Measurements from ENCODE around the gene TUBGCP6. TPM values are rescaled to one million over a fixed set of nuclear protein-coding genes. Genes with fewer than 3 reads are reported as not detected.

Gene TUBGCP6
- total RNA-seq, 1 donor from 2014 or later, result 58.1 TPM

GRCh38 chr22:50176850-50177536, 67.8 kb downstream of the TUBGCP6 start:
- intact Hi-C loops (cut with DNase I), result no loop called here
- H3K4me3 ChIP-seq, result no peak overlapping the region
- no peaks in the 10 kb centered on the region for H3K27me3 ChIP-seq
- DNase-seq (ENCODE audit: low spot score in 2 of 2), result no peak
- no peaks in the 10 kb centered on the region for H3K4me1 ChIP-seq
- H3K9me3 ChIP-seq, result no peaks in the 10 kb centered on the region
- TF ChIP-seq CTCF (IDR thresholded peaks at IDR 0.05), result no peak
- no peaks in the 10 kb centered on the region for H3K36me3 ChIP-seq
- no peak overlapping the region for H3K27ac ChIP-seq

- no peaks in the 10 kb centered on the region for H3K9me3 ChIP-seq
- no peaks in the 10 kb centered on the region for H3K4me1 ChIP-seq
- intact Hi-C loops (cut with DNase I), result no loop called here
- no peak for DNase-seq (ENCODE audit: low spot score in 2 of 2)
- no peaks in the 10 kb centered on the region for H3K36me3 ChIP-seq
- TF ChIP-seq CTCF (IDR thresholded peaks at IDR 0.05), result no peak
- H3K4me3 ChIP-seq, result no peak overlapping the region
- H3K27me3 ChIP-seq, result no peaks in the 10 kb centered on the region
- H3K27ac ChIP-seq, result no peak overlapping the region
Measured at GRCh38 chr22:50175921-50176849, 68.6 kb downstream of the TUBGCP6 start.

DNA sequence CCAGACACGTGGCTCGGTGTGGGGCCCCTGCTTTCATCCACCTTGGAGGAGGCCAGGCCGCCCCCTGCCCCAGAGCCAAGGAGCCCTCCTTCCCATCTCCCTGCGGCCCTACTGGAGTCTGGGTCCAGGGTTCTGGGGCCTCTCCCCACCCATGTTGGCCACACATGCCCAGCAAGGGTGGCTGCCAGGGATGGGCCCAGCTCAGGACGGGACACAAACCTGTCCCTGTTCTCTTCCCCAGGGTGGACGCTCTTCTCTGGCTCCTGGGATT, 69.7 kb downstream of the TUBGCP6 start:
- no peak for DNase-seq (ENCODE audit: low spot score in 2 of 2)
- H3K36me3 ChIP-seq, result no peaks in the 10 kb centered on the region
- TF ChIP-seq CTCF (IDR thresholded peaks at IDR 0.05), result no peak
- no peaks in the 10 kb centered on the region for H3K27me3 ChIP-seq
- H3K4me1 ChIP-seq, result no peaks in the 10 kb centered on the region
- no peaks in the 10 kb centered on the region for H3K9me3 ChIP-seq
- no peak overlapping the region for H3K27ac ChIP-seq
- intact Hi-C loops (cut with DNase I), result no loop called here
- H3K4me3 ChIP-seq, result no peak overlapping the region

DNA sequence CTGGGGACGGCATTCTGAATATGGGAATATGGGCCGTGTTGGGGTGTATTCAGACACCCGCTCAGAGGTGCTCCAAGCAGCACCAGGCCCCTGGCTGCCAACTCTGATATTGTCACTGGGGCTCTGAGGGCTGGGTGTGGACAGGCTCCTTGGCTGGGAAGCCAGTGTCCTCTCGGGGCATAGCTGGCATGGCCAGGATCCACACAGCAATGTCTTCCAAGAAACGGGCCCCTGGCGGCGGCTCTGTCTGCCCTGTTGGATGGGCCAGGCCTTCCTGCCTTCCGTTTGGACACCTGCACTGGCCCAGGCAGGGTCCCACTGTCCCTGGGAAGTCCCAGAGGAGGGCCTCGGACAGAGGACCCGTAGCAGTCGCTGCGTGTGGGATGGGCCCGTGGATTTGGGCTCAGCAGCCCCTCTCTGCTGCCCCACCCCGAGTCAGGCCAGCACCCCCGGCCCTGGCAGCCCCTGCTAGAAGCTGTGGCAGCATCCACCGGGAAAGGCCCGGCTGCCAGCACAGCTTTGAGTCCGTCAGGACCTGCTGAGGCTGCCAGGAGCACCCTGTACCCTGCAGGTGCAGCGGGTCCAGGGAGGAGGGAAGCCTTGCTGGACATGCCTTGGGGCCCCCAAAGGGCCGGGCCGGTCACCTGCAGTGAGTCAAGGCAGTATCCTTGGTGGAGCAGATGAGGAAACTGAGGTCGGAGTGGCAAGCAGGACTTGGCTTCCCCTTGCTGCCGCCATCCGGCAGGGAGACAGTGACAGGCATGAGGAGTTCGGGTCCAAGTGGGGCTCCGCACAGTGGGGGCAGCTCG, 70.2 kb downstream of the TUBGCP6 start:
- intact Hi-C loops (cut with DNase I), result no loop called here
- Histone ChIP-seq H3K4me3 (no peak overlapping the region), H3K4me1 (peaks cover 1 to 4% of the 10 kb centered on the region in 2 donors), H3K36me3 (no peaks in the 10 kb centered on the region), H3K27me3 (no peaks in the 10 kb centered on the region), H3K9me3 (no peaks in the 10 kb centered on the region), H3K27ac (no peak overlapping the region)
- no peak for DNase-seq (ENCODE audit: low spot score in 2 of 2)
- no peak for TF ChIP-seq CTCF (IDR thresholded peaks at IDR 0.05)

DNA sequence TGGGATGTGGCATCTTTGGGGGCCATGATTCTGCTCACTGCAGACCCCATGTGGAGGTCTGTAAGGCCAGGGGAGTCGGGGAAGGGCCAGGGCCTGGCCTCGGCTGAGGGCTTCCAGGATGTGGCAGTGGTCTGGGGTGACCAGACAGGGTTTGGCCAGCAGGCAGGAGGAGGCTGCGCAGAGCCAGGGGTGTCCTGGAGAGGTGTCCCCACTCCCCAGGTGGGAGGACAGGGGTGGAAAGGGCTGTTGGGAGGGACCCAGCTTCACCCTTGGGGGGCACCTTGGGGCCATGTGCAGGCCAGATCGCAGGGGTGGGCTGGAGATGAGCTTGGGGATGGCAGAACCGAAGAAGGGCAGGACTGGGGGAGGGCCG, 70.9 kb downstream of the TUBGCP6 start:
- peaks cover 4 to 5% of the 10 kb centered on the region in 2 donors for H3K4me1 ChIP-seq
- no peaks in the 10 kb centered on the region for H3K36me3 ChIP-seq
- H3K27ac ChIP-seq, result no peak overlapping the region
- no peaks in the 10 kb centered on the region for H3K27me3 ChIP-seq
- no peak overlapping the region for H3K4me3 ChIP-seq
- no peak for TF ChIP-seq CTCF (IDR thresholded peaks at IDR 0.05)
- intact Hi-C loops (cut with DNase I), result no loop called here
- no peak for DNase-seq (ENCODE audit: low spot score in 2 of 2)
- no peaks in the 10 kb centered on the region for H3K9me3 ChIP-seq

Data from ascending aorta (tissue), 2 donors.